SW 1271 (cell line): ENCODE measurements around the gene KCNMB2.

ENCODE experiments used
- DNase-seq, 2 experiments: peaks; one replicate each; lab custom pipeline; 2025; lab: John Stamatoyannopoulos, UW

KCNMB2 gene

GRCh38 chr3:178754852-178755510 lies 218.7 kb downstream of the KCNMB2 start:
- no peak for DNase-seq

GRCh38 chr3:178761024-178761423 lies 224.8 kb downstream of the KCNMB2 start:
- DNase-seq, result no peak

- DNase-seq, result no peak
These were observed 225.2 kb downstream of the KCNMB2 start for GRCh38 chr3:178761461-178761860.

- DNase-seq, result no peak
These were observed 226.1 kb downstream of the KCNMB2 start for GRCh38 chr3:178762385-178762784.

- DNase-seq, result no peak
These were observed 229.2 kb downstream of the KCNMB2 start for GRCh38 chr3:178765472-178765871.

GRCh38 chr3:178767581-178767980 lies 231.3 kb downstream of the KCNMB2 start:
- no peak for DNase-seq

GRCh38 chr3:178768072-178768864 lies 232.0 kb downstream of the KCNMB2 start:
- no peak for DNase-seq

- DNase-seq, result no peak
These were observed 235.3 kb downstream of the KCNMB2 start for GRCh38 chr3:178771511-178771910.

GRCh38 chr3:178772746-178773145 lies 236.5 kb downstream of the KCNMB2 start:
- no peak for DNase-seq

GRCh38 chr3:178773358-178773757 lies 237.1 kb downstream of the KCNMB2 start:
- no peak for DNase-seq

GRCh38 chr3:178777718-178778411 lies 241.6 kb downstream of the KCNMB2 start:
- DNase-seq, result peak in 1 of 2 experiments; percentile 2

- no peak for DNase-seq
These were observed 242.4 kb downstream of the KCNMB2 start for GRCh38 chr3:178778589-178778988.

- DNase-seq, result no peak
These were observed 249.7 kb downstream of the KCNMB2 start for GRCh38 chr3:178785961-178786360.

- DNase-seq, result no peak
These were observed 251.7 kb downstream of the KCNMB2 start for GRCh38 chr3:178787960-178788359.

- DNase-seq, result no peak
These were observed 258.5 kb downstream of the KCNMB2 start for GRCh38 chr3:178794711-178795110.

GRCh38 chr3:178795349-178795748 lies 259.1 kb downstream of the KCNMB2 start:
- DNase-seq, result no peak

GRCh38 chr3:178802259-178802658 lies 266.0 kb downstream of the KCNMB2 start:
- DNase-seq, result no peak

- no peak for DNase-seq
These were observed 266.9 kb downstream of the KCNMB2 start for GRCh38 chr3:178802993-178803693.

- DNase-seq, result no peak
These were observed 268.4 kb downstream of the KCNMB2 start for GRCh38 chr3:178804606-178805005.

GRCh38 chr3:178805741-178806140 lies 269.5 kb downstream of the KCNMB2 start:
- DNase-seq, result no peak

GRCh38 chr3:178806651-178807050 lies 270.4 kb downstream of the KCNMB2 start:
- no peak for DNase-seq

- no peak for DNase-seq
These were observed 271.5 kb downstream of the KCNMB2 start for GRCh38 chr3:178807694-178808093.
